Smooth muscle cell (in vitro differentiated cells): Measurements from ENCODE around the gene SOS2. TPM values are rescaled to one million over a fixed set of nuclear protein-coding genes. Genes with fewer than 3 reads are reported as not detected.

Experiments used
- DNase-seq: peaks from one replicate; lab custom pipeline; 2025; ENCODE audit not compliant: unreplicated experiment; lab: John Stamatoyannopoulos, UW
- H2AFZ ChIP-seq: fragments of 200-600 bp; sonication (generic); 2 replicates; pipeline ENCODE4 v1.6.0; 2016; ENCODE audit warnings: antibody characterized with exemption, low read depth, mild to moderate bottlenecking
- H3F3A ChIP-seq: fragments of 200-600 bp; sonication (generic); 2 replicates; pipeline ENCODE4 v1.6.0; 2017; ENCODE audit warnings: antibody characterized with exemption, low read depth
- H3K27ac ChIP-seq: fragments of 200-600 bp; sonication (generic); 2 replicates; pipeline ENCODE4 v1.5.1; 2016; ENCODE audit warnings: low read depth, mild to moderate bottlenecking
- H3K27me3 ChIP-seq: fragments of 200-600 bp; sonication (generic); 2 replicates; pipeline ENCODE4 v1.6.1; 2016; ENCODE audit warnings: low read depth, mild to moderate bottlenecking
- H3K36me3 ChIP-seq: fragments of 200-600 bp; sonication (generic); 2 replicates; pipeline ENCODE4 v1.5.1; 2016; ENCODE audit warnings: low read depth
- H3K4me1 ChIP-seq: fragments of 200-600 bp; sonication (generic); 2 replicates; pipeline ENCODE4 v1.5.1; 2016; ENCODE audit warnings: low read depth
- H3K4me2 ChIP-seq: fragments of 200-600 bp; sonication (generic); 2 replicates; pipeline ENCODE4 v1.6.0; 2016; ENCODE audit warnings: mild to moderate bottlenecking
- H3K4me3 ChIP-seq: fragments of 200-600 bp; sonication (generic); 2 replicates; pipeline ENCODE4 v1.5.1; 2016; ENCODE audit warnings: mild to moderate bottlenecking
- H3K79me2 ChIP-seq: fragments of 200-600 bp; sonication (generic); 2 replicates; pipeline ENCODE4 v1.6.0; 2016; ENCODE audit warnings: low read depth, mild to moderate bottlenecking
- H3K9ac ChIP-seq: fragments of 200-600 bp; sonication (generic); 2 replicates; pipeline ENCODE4 v1.6.0; 2016; ENCODE audit warnings: low read depth
- H3K9me3 ChIP-seq: fragments of 200-600 bp; sonication (generic); replicated peaks from 2 replicates; pipeline ENCODE4 v1.5.1; 2016; ENCODE audit warnings: low read depth
- H4K20me1 ChIP-seq: fragments of 200-600 bp; sonication (generic); 2 replicates; pipeline ENCODE4 v1.6.0; 2016; ENCODE audit warnings: low read depth
- CTCF ChIP-seq: fragments of 200-600 bp; sonication (generic); IDR thresholded peaks from 2 replicates; pipeline ENCODE4 v1.5.1; 2017; ENCODE audit warnings: borderline replicate concordance, mild to moderate bottlenecking, antibody characterized with exemption; ENCODE audit not compliant: insufficient read depth, poor library complexity, severe bottlenecking
- WGBS: methylation state at CpG from one replicate; pipeline ENCODE4 v1.1.7; 2016; ENCODE audit warnings: low lambda C conversion rate; 5-methylcytosine and 5-hydroxymethylcytosine counted together
- polyA plus RNA-seq: library from polyadenylated mRNA; unstranded; fragments of >200 nt; fragmentation: Nextera tagmentation; extraction: Ambion mirVana; gene quantifications from 2 replicates; pipeline ENCODE4 v1.2.1, GENCODE V29; 2016
- total RNA-seq: library from RNA; depleted of rRNA; stranded (reverse); fragments of >200 nt; gene quantifications from 2 replicates; pipeline ENCODE4 v1.2.3, GENCODE V29; 2014

The SOS2 gene
- total and polyA plus RNA-seq, 2 experiments from 2014 or later: 16.0 to 37.5 TPM

- no peak for TF ChIP-seq CTCF
- Histone ChIP-seq H3F3A (no peaks in the 10 kb centered on the region), H3K4me1 (no peaks in the 10 kb centered on the region), H3K36me3 (no peaks in the 10 kb centered on the region), H3K9ac (no peak overlapping the region), H3K27ac (no peak overlapping the region), H3K9me3 (no peaks in the 10 kb centered on the region), H3K27me3 (no peaks in the 10 kb centered on the region), H4K20me1 (no peaks in the 10 kb centered on the region), H2AFZ (no peak overlapping the region), H3K79me2 (no peaks in the 10 kb centered on the region), H3K4me3 (no peak overlapping the region), H3K4me2 (no peak overlapping the region)
- WGBS: 93% methylated on average over 1 of the region's 1 CpG
- DNase-seq: no peak
These were observed 159.0 kb downstream of the SOS2 start for GRCh38 chr14:50072395-50072794.

- 86% methylated on average over 13 of the region's 13 CpGs for WGBS
- TF ChIP-seq CTCF: no peak
- H3K9me3 ChIP-seq: no peaks in the 10 kb centered on the region
These were observed 160.4 kb downstream of the SOS2 start for GRCh38 chr14:50070840-50071548.

GRCh38 chr14:50070230-50070629 is 161.1 kb downstream of the SOS2 start:
- no peak for DNase-seq
- H3K27ac ChIP-seq: no peak overlapping the region
- WGBS: 87% methylated on average over 3 of the region's 3 CpGs
- no peak overlapping the region for H3K4me2 ChIP-seq
- no peak overlapping the region for H3K4me3 ChIP-seq
- no peaks in the 10 kb centered on the region for H3K79me2 ChIP-seq
- TF ChIP-seq CTCF: no peak
- H4K20me1 ChIP-seq: no peaks in the 10 kb centered on the region
- no peaks in the 10 kb centered on the region for H3K27me3 ChIP-seq
- H3K4me1 ChIP-seq: no peaks in the 10 kb centered on the region
- H3K9me3 ChIP-seq: no peaks in the 10 kb centered on the region
- H2AFZ ChIP-seq: no peak overlapping the region
- no peaks in the 10 kb centered on the region for H3F3A ChIP-seq
- no peak overlapping the region for H3K9ac ChIP-seq
- no peaks in the 10 kb centered on the region for H3K36me3 ChIP-seq

More at GRCh38 chr14:50070840-50071548, 160.4 kb downstream of the SOS2 start:
- H3K4me3 ChIP-seq: no peak overlapping the region
- no peak overlapping the region for H3K27ac ChIP-seq
- H3K79me2 ChIP-seq: no peaks in the 10 kb centered on the region
- H3K4me2 ChIP-seq: no peak overlapping the region
- H2AFZ ChIP-seq: no peak overlapping the region
- no peaks in the 10 kb centered on the region for H3K36me3 ChIP-seq
- no peaks in the 10 kb centered on the region for H3F3A ChIP-seq
- H4K20me1 ChIP-seq: no peaks in the 10 kb centered on the region
- H3K27me3 ChIP-seq: no peaks in the 10 kb centered on the region
- H3K9ac ChIP-seq: no peak overlapping the region
- H3K4me1 ChIP-seq: no peaks in the 10 kb centered on the region
- DNase-seq: no peak

GRCh38 chr14:50069325-50069724 is 162.1 kb downstream of the SOS2 start:
- Histone ChIP-seq H3K4me2 (no peak overlapping the region), H3K36me3 (no peaks in the 10 kb centered on the region), H3K27me3 (no peaks in the 10 kb centered on the region), H3K27ac (no peak overlapping the region), H3K4me3 (no peak overlapping the region), H4K20me1 (no peaks in the 10 kb centered on the region), H3F3A (peaks cover 3% of the 10 kb centered on the region), H3K9ac (no peak overlapping the region), H3K4me1 (no peaks in the 10 kb centered on the region), H3K9me3 (no peaks in the 10 kb centered on the region), H3K79me2 (no peaks in the 10 kb centered on the region), H2AFZ (no peak overlapping the region)
- DNase-seq: no peak
- TF ChIP-seq CTCF: no peak
- WGBS: 59% methylated on average over 2 of the region's 2 CpGs
